CD4-positive, alpha-beta T cell treated with Interleukin-2 at 100 ng/mL for 4 hours (primary cell): ENCODE results near the gene WDR37.

Source experiments
- DNase-seq: peaks from one replicate; pipeline ENCODE4 v3.0.0-alpha.2; 2020; ENCODE audit warnings: low spot score

WDR37 gene

DNA sequence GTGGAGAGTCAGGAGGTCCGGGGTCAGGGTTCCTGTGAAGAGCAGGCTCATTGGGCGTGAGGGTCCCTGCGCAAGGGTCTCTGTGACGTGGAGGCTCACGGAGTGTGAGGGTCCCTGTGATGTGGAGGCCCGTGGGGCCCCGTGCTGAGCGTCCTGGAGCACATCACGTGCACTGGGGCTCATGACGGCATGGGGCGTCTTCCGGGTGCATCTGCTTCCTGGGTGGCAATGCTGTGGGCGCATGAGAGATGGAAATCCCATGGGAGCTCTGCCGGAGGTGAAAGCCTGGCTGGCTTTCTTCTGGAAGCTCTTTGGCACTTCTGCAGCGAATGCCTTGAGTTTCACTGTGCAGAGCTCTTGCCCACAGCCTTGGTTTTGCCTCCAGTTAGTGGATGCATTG is 71.4 kb downstream of the WDR37 start:
- no peak for DNase-seq

DNA sequence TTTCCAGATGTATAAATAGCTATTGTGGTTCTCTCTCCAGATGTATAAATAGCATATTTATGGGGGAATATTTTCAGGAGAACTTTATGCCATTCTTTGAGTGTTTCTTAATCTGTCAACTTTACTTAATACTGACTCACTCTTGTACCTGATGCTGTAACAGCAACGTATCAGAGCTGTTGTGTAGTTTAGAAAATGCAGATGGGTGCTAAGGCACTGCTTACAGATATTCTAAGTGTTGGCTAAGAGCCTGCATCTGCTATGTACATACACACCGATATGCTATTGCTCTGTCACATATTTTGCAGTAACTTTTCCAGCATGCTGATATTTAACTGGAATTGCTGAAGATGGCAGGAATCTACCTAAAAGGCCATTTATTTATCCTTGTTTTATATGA is 71.9 kb downstream of the WDR37 start:
- DNase-seq: no peak

DNA sequence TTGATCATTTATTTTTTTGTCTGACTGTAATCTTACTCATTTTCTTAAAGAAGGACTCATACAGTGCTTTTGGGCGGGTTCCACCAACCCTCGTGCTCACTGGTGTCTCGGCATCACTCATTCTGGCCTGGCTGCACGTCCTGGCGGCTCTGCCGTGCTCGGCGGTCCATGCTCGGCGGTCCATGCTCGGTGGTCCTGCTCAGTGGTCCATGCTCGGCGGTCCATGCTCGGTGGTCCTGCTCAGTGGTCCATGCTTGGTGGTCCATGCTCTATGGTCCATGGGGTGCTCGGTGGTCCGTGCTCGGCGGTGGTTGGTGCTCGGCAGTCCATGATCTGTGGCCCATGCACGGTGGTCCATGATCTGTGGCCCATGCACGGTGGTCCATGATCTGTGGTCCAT is 72.5 kb downstream of the WDR37 start:
- DNase-seq: no peak

DNA sequence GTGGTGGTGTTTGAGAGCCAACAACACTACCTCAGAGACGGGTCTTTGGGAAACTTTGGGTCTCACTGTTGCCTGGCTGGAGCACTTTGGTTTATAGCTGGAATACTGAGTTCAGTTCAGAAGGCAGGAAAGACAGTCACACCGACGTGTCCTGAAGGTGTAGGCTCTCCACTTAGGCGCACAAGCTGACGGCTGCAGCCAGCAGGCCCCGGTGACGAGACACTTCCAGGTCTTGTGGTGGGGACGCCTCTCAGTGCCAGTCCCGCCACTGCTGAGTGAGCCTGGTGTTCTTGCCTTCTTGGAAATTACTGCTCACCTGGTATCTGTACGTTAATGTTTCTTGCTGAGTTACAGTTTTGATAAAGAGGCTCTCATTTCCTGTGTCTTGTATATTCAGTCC is 74.0 kb downstream of the WDR37 start:
- no peak for DNase-seq

DNA sequence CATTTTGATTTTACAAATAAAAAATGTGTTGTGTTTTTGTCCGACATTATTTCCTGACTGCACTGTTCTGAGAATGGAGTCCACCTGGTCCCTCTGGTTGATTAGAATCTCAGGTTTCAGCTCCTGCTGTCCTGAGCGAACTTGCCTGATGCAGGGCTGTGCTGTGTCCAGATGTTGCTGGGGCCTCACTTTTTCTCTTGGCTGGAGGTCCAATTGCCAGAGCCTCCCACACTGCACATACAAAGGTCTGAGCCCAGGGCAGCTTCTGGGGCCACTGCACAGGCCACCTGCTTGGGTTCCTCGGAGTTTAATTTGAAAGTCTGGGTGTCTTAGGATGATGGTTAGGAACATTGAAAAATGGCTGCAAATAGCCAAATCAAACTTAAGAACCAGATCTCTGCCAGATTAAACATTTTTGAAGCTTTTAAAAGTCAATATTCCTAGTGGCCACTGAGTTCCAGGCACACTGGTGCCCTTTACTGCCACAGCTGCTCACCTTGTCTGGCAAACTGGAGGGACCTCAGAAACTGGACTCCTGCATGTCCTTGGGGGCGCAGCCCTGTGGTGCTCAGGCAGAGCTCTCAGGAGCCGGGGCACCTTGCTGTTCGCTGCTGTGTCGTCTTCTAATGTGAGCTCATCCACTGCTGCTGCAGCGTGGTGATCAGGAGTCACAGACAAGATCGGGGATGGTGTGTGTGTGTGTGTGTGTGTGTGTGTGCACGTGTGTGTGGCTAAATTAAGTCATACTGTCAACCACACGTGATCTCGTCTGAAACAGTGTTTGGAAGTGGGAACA is 75.0 kb downstream of the WDR37 start:
- DNase-seq: no peak

DNA sequence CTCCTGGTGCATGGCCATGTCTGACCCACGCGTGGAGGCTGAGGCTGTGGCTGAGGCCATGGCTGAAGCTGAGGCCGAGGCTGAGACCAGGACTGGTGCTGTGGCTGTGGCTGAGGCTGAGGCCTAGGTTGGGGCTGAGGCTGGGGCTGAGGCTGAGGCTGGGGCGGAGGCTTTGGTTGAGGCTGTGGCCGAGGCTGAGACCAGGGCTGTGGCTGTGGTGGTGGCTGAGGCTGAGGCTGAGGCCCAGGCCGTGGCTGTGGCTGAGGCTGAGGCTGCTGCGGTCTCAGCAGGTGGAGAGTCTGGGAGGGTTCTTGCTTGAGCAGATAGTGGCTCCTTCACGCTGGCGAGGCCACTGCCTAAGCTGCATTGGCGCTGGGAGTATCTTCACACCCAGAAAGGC is 76.4 kb downstream of the WDR37 start:
- no peak for DNase-seq

DNA sequence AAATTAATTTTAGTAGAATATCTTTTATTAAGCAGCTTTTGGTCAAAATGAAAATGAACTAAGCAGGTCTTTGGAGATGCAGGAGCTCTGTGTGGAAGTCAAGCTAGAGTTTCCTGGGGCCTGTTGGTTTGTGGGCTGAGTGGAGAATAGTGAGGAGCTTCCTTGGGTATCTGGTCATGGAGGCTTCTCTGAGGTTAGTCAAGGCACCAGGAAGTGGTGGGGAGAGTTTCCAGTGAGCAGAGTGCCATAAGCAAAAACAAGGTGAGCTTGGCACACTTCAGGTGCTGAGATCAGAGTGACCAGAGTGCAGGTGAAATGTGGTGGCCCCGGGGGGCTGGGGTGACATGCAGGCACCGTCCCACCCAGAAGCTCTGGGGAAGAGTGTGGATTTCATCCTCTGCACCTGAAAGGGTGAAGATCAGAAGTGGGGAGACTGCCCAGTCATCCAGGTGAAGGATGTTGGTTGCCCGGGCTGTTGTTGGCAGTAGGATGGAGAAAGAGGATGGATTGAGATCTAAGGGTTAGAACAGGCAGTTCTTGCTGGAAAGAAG is 77.4 kb downstream of the WDR37 start:
- DNase-seq: no peak

DNA sequence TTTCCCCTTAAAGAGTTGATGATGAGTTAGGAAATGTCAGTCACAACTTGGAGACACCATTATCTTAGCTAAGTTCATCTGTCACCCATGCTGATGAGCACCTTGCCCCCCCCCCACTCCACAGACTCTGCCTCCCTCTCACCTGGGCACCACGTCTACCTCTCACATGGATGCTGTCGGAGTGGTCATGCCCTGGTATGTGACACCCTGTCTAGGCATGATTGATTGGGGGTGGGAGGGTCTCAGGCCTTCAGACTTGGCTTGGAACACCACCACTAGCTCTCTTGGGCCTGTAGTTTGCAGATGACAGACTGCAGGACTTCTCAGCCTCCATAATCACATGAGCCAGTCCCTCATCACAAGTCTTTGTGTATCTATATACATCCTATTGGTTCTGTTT is 78.0 kb downstream of the WDR37 start:
- no peak for DNase-seq

DNA sequence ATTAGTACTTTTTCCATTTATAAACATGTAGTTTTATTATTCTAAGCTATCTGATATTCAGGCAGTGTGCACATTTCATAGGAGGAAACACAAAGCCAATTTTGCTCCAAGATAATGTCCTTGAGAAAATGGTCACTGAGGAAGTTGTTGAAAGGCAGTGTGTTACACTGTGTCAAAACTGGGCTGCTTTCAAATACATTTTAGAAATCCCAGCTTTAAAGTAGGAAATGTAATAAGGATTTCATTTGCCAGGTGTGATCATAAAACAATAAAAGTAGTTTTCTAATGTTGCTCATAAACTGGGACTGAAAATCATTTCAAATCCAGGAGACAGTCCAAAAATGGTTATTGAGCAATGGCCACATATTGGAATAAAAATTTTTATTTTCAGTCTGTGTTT is 80.1 kb downstream of the WDR37 start:
- DNase-seq: no peak

DNA sequence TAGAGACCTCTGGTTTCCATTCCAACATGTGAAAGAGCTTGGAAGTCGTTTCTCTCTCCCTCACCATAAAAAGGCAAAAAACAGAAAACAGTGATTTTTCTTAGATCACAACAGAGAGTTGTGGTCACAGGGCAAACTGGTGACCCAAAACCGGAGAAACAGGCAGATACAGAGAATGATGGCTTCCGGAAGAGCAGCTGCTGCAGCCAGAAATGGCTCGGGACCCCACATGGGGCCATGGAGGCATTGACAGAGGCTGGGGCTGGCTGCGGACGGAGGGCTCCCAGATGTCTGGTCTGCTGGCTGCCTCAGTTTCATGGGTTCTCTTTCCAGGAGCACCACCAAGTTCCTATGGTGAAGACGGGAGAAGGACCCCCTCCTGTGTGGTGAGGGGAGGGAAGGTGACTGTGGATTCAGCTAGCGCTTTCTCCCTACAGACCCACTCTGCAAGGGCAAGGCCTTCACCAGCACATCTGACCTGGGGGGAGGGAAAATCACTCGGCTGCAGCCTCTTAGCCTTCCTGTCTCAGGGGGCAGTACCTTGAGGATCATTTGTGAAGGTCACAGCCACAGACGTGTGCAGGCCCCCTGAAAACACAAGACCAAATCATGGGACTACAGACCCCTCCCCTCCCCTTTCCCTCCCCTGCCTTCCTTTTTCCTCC is 81.4 kb downstream of the WDR37 start:
- no peak for DNase-seq

DNA sequence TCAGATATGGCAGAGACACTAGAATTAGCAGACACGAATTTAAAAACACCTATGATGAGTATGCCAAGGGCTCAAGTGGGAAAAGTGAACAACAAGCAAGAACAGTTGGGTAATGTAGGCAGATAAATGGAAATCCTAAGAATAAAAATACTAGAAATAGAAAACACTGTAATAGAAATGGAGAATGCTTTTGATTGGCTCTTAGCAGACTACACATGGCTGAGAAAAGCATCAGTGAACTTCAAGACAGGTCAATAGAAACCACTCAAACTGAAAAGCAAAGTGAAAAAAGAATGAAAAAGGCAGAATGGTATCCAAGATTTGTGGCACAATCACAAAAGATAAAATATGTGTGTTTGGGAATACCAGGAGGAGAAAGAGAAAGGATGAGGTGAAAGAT is 82.3 kb downstream of the WDR37 start:
- no peak for DNase-seq

DNA sequence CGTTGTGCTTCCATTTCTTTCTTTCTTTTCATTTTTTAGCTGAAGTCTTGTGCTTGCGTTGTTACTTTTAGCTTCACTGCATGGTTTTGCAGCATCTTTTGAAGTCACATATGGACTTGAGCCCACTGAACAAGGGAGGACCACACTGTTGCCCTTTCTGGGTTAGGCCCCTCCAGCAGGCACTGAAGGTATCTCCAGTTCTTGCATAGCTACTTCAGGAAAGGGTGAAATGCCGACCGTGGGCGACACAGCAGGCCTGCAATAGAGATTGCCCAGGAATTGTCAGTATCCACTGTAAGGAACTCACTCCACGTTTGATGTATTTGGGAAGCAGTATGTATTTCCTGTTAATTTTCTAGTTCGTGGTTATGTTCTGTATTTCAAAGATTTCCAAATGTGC is 85.1 kb downstream of the WDR37 start:
- no peak for DNase-seq

DNA sequence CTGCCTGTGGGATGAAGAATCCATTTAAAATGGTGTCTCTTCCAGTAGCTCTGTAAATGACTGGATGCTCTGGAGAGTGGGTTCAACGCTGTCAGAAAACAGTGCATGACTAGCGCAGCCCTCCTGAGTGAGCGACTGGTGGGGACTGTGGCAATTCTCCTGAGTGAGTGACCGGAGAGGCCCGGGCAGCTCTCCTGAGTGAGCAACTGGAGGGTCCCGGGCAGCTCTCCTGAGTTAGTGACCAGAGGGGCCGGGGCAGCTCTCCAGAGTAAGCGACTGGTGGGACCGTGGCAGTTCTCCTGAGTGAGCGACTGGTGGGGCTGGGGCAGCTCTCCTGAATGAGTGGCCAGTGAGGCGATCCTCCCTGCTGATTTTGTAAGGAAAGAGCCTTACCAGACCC is 85.5 kb downstream of the WDR37 start:
- DNase-seq: no peak

DNA sequence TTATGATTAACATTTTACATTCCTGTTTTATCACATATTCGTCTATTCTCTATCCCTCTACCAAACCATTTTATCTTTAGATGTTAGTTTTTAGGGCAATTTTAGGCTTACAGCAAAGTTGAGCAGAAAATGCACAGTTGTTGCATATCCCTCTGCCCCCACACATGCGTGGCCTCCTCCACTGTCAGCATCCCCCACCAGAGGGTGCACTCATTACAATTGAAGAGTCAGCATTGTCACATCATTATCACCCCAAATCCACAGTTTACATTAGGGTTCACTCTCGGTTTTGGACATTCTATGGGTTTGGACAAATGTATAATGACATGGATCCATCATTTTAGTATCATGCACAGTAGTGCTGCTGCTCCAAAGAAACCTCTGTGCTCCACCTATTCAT is 86.4 kb downstream of the WDR37 start:
- DNase-seq: no peak

DNA sequence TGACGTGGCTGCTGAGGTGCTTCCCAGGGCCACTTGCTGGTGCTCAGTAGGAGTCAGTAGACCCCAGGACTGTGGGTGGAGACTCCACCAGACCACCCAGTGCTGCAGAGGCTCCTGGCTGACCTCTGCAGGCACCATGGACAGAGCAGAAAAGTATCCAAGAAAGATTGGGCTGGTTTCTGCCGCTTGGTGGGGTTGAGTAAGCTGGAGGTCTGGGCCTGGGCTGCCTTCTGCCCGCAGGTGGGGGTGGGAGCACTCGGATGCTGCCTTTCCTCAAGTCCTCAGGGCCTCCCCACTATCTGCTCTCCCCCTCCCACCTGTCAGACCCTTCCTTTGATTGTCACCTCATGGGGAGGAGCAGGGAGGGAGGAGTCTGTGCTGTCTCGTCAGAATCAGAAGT is 91.6 kb downstream of the WDR37 start:
- DNase-seq: no peak

DNA sequence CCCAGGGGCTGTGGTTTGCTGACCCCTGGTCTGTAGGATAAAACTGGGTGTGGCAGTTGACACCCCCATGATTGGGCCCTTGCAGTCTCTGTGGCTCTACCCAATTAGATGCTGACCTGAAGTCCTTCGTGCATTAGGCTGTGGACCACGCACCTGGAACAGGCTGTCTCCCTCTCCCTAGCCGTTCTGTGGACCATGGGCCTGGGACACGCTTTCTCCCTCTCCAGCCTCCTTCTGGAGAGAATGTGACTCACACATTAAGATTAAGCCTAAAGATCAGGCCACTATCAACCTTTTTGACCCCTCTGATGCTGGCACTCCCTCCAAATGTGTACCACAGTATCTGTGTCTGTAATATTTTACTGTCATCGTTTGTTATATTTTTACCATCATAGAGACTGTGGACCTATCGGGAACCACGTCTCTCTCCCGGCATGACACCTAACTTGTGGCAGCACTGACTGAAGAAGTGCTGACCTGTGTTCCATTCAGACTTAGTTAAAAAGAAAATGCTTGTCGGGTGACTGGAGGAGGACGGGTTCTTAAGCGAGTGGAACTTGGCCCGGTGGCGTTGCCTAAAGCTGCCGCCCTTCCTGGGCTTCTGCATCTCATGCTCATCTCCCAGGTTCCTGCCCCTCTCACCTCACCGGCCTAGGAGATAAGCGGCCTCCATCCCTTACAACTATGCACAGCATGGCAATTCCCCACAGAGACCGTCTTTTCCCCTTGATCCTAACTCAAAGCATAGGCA is 92.8 kb downstream of the WDR37 start:
- no peak for DNase-seq

DNA sequence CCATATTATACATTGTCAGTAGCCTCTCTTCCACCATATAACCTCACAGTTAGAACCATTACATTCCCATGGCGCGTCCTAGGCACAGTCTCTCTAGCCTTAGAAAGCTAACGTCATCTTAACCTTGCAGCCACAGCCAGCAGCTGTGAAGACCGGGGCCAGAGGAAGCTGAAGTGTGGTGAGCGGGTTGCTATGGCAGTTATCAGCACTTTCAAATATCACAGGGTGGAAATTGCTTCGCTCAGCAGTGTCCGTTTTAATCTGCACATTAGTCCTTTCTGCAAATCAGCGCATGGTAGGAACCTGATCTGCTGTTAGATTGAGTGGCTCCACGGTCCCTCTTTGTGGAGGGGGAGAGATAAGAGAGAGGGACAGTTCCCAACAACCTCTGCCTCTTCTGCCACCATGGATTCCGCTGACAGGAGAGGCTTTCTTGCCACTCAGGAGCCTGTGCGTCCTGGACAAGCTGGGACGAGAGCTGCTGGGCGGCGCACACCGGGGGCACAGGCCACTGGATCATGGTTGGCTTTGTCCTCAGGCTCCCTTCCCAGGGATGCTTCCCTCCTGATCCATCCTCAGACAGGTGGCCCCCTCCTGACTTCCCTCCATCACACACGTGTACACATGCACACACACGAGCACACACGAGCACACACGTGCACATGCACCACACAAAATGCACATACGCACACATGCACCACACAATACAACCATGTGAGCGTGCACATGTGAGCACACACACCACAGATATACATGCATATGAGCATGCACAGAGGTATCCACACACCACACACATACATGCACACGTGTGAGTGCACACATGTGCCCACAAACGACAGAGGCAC is 93.8 kb downstream of the WDR37 start:
- DNase-seq: peak; percentile 33

DNA sequence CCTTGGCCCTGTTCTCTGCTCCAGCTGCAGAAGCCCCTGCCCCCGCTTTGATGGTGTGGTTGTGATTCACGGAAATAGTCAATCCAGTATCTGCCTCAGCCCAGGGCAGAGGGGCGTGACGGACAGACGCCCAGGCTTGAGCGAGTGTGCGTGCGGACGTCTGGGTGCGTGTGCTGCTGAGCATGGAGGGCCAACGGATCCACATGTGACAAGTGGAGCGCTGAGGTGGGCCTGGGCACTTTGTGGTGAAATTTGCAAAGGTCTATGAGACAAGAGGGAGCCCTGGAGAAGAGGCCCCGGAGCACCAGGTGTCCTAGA is 94.4 kb downstream of the WDR37 start:
- no peak for DNase-seq

DNA sequence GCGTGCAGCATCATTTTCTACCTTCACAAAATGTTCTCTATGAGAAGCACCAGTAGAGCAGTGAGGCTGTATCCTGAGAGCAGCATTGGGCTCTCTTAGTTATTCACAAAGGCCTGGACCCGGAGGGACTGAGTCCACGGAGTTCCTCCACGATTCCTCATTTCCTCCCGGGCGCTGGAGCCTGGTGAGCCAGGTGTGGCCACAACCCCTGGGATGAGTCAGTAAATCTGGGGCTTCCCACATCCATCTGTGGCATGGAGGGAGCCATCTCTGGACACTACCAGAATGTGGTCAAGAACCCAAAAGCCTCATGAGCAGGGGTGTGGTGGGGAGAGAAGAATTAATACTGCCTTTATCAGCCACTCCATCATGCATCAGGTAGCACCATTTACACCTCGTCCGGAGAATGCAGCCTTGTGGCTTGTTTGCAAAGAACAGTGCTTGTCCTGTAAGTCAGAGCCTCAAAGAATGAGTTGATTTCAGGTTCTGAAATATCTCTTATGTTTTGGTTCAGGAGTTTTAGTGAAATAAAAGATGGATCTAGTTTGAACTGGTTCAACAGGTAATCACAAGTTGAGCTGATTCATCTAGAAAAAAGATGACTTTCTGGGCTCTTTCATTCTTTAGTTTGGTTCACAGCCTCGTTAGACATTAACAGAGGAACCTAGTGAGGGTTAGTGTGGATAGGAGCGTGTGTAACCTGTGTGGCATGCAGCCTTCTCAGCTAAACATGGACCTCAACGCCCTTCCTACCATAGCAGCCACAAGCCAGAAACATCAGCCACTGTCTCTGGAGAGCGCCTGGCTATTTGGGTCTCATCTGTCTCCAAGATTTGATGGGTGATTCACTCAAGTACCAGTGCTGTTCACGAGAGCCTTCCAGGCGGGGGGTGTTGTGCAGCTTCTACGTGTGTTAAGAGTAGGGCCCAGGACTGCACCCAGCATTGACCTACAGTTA is 95.2 kb downstream of the WDR37 start:
- DNase-seq: no peak

DNA sequence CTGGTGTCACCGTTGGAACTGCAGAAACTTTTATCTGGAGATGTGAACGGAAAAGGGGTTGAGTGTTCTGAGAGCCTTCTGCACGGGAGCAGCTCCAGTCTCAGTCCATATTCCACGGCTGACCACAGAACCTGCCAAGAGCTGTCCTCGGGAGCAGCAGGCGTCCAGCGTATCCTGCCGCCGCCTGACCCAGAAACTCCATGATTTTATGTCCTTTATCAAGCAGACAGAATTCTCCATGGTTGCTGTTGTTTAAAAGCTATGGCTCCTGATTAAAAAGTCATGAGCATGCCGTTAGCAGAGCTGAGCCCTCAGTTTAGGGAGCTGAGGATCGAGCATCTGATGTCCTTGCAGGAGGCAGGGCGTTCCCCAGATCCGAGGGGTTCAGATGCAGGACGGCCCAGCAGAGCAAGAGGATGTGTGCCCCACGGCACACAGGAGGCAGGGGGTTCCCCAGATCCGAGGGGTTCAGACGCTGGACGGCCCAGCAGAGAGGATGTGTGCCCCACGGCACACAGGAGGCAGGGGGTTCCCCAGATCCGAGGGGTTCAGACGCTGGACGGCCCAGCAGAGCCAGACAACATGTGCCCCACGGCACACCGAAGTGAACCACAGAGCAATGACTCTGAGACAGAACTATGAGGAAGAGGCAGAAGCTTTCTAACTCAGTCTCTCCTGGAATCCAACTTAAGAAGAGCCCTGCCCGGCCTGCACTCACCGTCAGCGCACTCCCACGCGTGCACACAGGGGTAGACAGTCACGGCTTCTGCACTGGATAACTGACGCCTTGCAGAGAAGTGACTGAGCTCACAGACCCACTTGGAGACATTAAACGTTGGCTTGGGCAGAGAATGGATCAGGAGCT is 96.4 kb downstream of the WDR37 start:
- DNase-seq: no peak
